Choroid plexus epithelial cell (primary cell): ENCODE data around the gene EPN1.

Source experiments
- DNase-seq: peaks from one replicate; pipeline ENCODE4 v3.0.0-alpha.2; 2010; ENCODE audit warnings: low read depth
- H3K4me3 ChIP-seq: 2 replicates; pipeline ENCODE4 v1.5.1; 2011; ENCODE audit warnings: low read depth, mild to moderate bottlenecking, control low read depth, low read length, moderate library complexity
- CTCF ChIP-seq: conservative IDR thresholded peaks from 2 replicates; pipeline ENCODE4 v1.5.1; 2011; ENCODE audit warnings: low read depth, mild to moderate bottlenecking, control low read depth, inconsistent platforms, low read length, moderate library complexity

Gene EPN1

GRCh38 chr19:55661826-55662225, 13.2 kb upstream of the EPN1 start:
- no peak overlapping the region for H3K4me3 ChIP-seq
- DNase-seq: no peak
- TF ChIP-seq CTCF: no peak

- DNase-seq: no peak
- no peak overlapping the region for H3K4me3 ChIP-seq
- TF ChIP-seq CTCF: no peak
Observed at GRCh38 chr19:55663846-55664536, 11.0 kb upstream of the EPN1 start.

- no peak overlapping the region for H3K4me3 ChIP-seq
- no peak for TF ChIP-seq CTCF
- DNase-seq: no peak
Observed at GRCh38 chr19:55666343-55667005, 8.6 kb upstream of the EPN1 start.

- no peak overlapping the region for H3K4me3 ChIP-seq
- no peak for DNase-seq
- TF ChIP-seq CTCF: no peak
Observed at GRCh38 chr19:55667006-55667381, 8.0 kb upstream of the EPN1 start.

- no peak for TF ChIP-seq CTCF
- no peak overlapping the region for H3K4me3 ChIP-seq
- no peak for DNase-seq
Observed at GRCh38 chr19:55667511-55667910, 7.5 kb upstream of the EPN1 start.

GRCh38 chr19:55667958-55668357, 7.1 kb upstream of the EPN1 start:
- no peak overlapping the region for H3K4me3 ChIP-seq
- TF ChIP-seq CTCF: no peak
- DNase-seq: no peak
